GM12891 (cell line): ENCODE measurements around the gene SGCB.

Experiments
- PAX5 ChIP-seq: IDR thresholded peaks from 2 replicates; pipeline ENCODE4 v1.6.1; 2011; ENCODE audit warnings: low read length, moderate library complexity, mild to moderate bottlenecking; ENCODE audit not compliant: insufficient read depth, severe bottlenecking
- POLR2A ChIP-seq: IDR thresholded peaks from 2 replicates; pipeline ENCODE4 v1.6.1; 2011; ENCODE audit warnings: low read depth, low read length, control low read depth
- SPI1 ChIP-seq: IDR thresholded peaks from 2 replicates; pipeline ENCODE4 v1.6.1; 2011; ENCODE audit warnings: low read depth, low read length, control low read depth
- TAF1 ChIP-seq: IDR thresholded peaks from 2 replicates; pipeline ENCODE4 v1.6.1; 2011; ENCODE audit warnings: low read depth, low read length, control low read depth

DNA sequence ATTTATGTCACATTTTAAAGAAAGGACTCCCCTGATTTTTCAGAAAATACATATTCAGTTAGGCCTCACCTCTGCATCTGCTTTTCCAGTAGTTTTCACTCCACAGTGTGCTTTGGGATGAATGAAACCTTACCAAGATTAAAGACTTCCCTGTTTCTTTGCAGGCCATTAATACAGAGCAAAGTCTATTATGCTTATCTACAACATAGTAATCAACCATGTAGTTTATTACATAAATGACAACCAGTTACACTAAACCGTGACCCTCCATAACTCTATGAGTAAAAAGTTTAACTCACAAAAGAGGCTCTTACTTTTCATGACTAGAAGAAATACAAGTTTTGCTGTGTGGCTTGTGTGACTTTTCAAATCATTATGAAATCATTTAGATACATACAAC lies 20.3 kb downstream of the SGCB start:
- TF ChIP-seq TAF1 (no peak), SPI1 (no peak), PAX5 (no peak), POLR2A (no peak)
